Adrenal gland (tissue), 5 donors: ENCODE measurements around the gene TOLLIP.
"Not testable (repeated sequence)": the region's sequence is repeated elsewhere in the genome, so short reads cannot be mapped to it uniquely, and the experiment has no call there.

Experiments used
- CTCF ChIP-seq, 6 experiments: fragments of 450-650 bp in 4 of 6; fragments of 200-600 bp in 2 of 6; sonication (generic) in 1 of 6; IDR thresholded peaks; 1 replicate in 5 of 6; 2 replicates in 1 of 6; pipeline versions ENCODE4 v1.5.1 to v1.8.0; 2016 to 2021; ENCODE audit warnings: antibody characterized with exemption in 6 of 6, mild to moderate bottlenecking in 2 of 6, moderate library complexity in 1 of 6
- POLR2A ChIP-seq, 2 donors: fragments of 450-650 bp; IDR thresholded peaks; one replicate each; pipeline ENCODE4 v1.6.1; 2017; ENCODE audit warnings: antibody characterized with exemption in 2 of 2, mild to moderate bottlenecking in 2 of 2, moderate library complexity in 1 of 2
- donor health status: DM: no; HTN: no; CAD: no.

- TF ChIP-seq CTCF, POLR2A (IDR thresholded peaks at IDR 0.05): not testable (repeated sequence)
Observed at GRCh38 chr11:1341226-1341625, 31.8 kb upstream of the TOLLIP start.
